Lung (tissue), 12 donors: ENCODE measurements around the gene PTX4. TPM values are rescaled to one million over a fixed set of nuclear protein-coding genes. Genes with fewer than 3 reads are reported as not detected.

ENCODE experiments used
- ATAC-seq: fragments of 200-7000 bp; cut with Tn5 transposase; one replicate; pipeline ENCODE4 v1.9.1; 2020; ENCODE audit warnings: moderate number of reproducible peaks; ENCODE audit not compliant: insufficient read depth, low FRiP score
- DNase-seq, 3 donors: peaks; one replicate each; pipeline ENCODE4 v3.0.0-alpha.2; 2013 to 2017
- H3K27ac ChIP-seq, 2 donors: one replicate each; pipeline ENCODE4 v1.5.1; 2013; ENCODE audit warnings: mild to moderate bottlenecking in 2 of 2, moderate library complexity in 2 of 2, control low read depth in 1 of 2, inconsistent platforms in 1 of 2, low read depth in 1 of 2, low read length in 1 of 2
- H3K27me3 ChIP-seq, 3 donors: one replicate each; pipeline ENCODE4 v1.5.1; 2013; ENCODE audit warnings: low read length in 2 of 3; ENCODE audit not compliant: control insufficient read depth in 3 of 3, insufficient read depth in 3 of 3
- H3K36me3 ChIP-seq, 4 donors: one replicate each; pipeline ENCODE4 v1.5.1; 2013; ENCODE audit warnings: low read length in 4 of 4, mild to moderate bottlenecking in 1 of 4, moderate library complexity in 1 of 4; ENCODE audit not compliant: control insufficient read depth in 4 of 4, insufficient read depth in 4 of 4
- H3K4me1 ChIP-seq, 5 donors: one replicate each; pipeline ENCODE4 v1.5.1; 2013; ENCODE audit warnings: low read length in 5 of 5, mild to moderate bottlenecking in 2 of 5, moderate library complexity in 1 of 5; ENCODE audit not compliant: control insufficient read depth in 5 of 5, insufficient read depth in 5 of 5
- H3K4me3 ChIP-seq: one replicate; pipeline ENCODE4 v1.5.1; 2013; ENCODE audit warnings: mild to moderate bottlenecking, control low read depth, moderate library complexity
- H3K9ac ChIP-seq, 2 donors: one replicate each; pipeline ENCODE4 v1.5.1; 2013; ENCODE audit warnings: low read length in 2 of 2, control low read depth in 1 of 2; ENCODE audit not compliant: insufficient read depth in 1 of 2
- H3K9me3 ChIP-seq, 4 donors: one replicate each; pipeline ENCODE4 v1.5.1; 2013; ENCODE audit warnings: low read length in 3 of 4, mild to moderate bottlenecking in 1 of 4, moderate library complexity in 1 of 4; ENCODE audit not compliant: control insufficient read depth in 4 of 4, insufficient read depth in 3 of 4
- WGBS, 2 donors: extraction: QIAGEN DNeasy Blood & Tissue Kit; methylation state at CpG; one replicate each; pipeline ENCODE4 v1.1.7; 2013; 5-methylcytosine and 5-hydroxymethylcytosine counted together
- polyA plus RNA-seq, 2 donors: library from polyadenylated mRNA; stranded (reverse); fragments of 200-250 nt; gene quantifications; one replicate each; pipeline ENCODE4 v1.2.1, GENCODE V29; 2013
- total RNA-seq, 2 donors: library from RNA; depleted of rRNA in 1 of 2; stranded (reverse); fragments of >200 nt in 1 of 2; gene quantifications; one replicate each; pipeline ENCODE4 v1.2.1, GENCODE V29; 2014 to 2021
- TF ChIP-seq, protein P1 (sequence below): IDR thresholded peaks from 2 replicates; pipeline ENCODE4 v1.5.1; 2012; ENCODE audit warnings: mild to moderate bottlenecking; ENCODE audit errors: control extremely low read depth, extremely low read depth
- donor health status: control.
- donor health status: control.
- donor health status: Bipolar disorder and iron deficiency.
- donor health status: healthy.
- donor health status: DM: yes; HTN: yes; CAD: no.

Gene PTX4
- total and polyA plus RNA-seq, 4 donors: 0.02 to 0.31 (median 0.25) TPM; not detected in 1

DNA sequence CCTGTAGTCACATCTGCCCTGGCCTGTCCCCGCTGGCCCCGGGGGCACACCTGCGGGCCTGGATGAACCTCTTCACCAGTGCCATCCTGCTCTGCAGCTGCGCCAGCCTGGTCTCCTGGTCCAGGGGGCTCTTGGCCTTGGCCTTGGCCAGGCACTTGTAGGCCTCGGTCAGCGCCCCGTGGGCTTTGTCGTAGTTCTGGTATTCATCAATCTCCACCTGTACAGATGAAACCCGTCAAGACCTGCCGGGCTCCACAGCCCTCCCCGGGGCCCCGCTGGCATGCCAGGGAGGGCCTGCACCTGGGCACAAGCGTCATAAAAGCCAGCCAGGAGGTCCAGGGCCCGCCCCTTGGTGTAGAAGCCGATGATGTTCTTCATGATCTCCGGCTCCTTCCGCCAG is 31.1 kb upstream of the PTX4 start:
- Histone ChIP-seq H3K9me3 (no peaks in the 10 kb centered on the region), H3K36me3 (peaks cover 0 to 32% (median 6%) of the 10 kb centered on the region in 4 donors), H3K4me1 (no peaks in the 10 kb centered on the region), H3K27me3 (no peaks in the 10 kb centered on the region), H3K27ac (no peak overlapping the region), H3K4me3 (no peak overlapping the region), H3K9ac (no peak overlapping the region)
- TF ChIP-seq, protein P1, sequence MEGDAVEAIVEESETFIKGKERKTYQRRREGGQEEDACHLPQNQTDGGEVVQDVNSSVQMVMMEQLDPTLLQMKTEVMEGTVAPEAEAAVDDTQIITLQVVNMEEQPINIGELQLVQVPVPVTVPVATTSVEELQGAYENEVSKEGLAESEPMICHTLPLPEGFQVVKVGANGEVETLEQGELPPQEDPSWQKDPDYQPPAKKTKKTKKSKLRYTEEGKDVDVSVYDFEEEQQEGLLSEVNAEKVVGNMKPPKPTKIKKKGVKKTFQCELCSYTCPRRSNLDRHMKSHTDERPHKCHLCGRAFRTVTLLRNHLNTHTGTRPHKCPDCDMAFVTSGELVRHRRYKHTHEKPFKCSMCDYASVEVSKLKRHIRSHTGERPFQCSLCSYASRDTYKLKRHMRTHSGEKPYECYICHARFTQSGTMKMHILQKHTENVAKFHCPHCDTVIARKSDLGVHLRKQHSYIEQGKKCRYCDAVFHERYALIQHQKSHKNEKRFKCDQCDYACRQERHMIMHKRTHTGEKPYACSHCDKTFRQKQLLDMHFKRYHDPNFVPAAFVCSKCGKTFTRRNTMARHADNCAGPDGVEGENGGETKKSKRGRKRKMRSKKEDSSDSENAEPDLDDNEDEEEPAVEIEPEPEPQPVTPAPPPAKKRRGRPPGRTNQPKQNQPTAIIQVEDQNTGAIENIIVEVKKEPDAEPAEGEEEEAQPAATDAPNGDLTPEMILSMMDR: no peak
- ATAC-seq (no peak), DNase-seq (no peak)
- 96 to 97% methylated on average over 17 of the region's 17 CpGs for WGBS, 2 donors

DNA sequence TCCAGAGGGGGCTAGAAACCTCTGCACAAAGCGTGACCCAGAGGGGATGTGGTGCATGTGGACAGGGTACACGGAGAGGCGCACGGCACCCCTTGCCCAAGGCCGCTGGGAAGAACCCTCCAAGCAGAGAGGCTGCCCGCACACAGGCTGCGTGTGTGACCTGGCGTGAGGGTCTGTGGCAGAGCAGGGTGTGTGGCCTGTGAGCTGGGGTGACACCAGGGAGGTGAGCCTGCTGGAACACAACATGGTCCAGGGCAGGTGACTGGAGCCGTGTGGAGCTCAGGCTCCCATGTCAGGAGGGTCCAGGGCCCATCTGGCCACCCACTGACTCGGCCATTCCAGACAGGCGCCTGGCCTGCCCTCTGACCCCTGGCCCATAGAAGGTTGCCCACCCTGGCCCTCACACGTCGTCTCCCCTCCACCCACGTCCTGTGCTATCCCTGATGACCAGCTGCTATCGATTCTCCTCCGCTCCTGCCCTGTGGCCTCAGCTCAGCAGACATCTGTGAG is 29.9 kb upstream of the PTX4 start:
- Histone ChIP-seq H3K4me1 (no peaks in the 10 kb centered on the region), H3K9ac (no peak overlapping the region), H3K36me3 (peaks cover 0 to 25% (median 8%) of the 10 kb centered on the region in 4 donors), H3K27me3 (no peaks in the 10 kb centered on the region), H3K27ac (no peak overlapping the region), H3K9me3 (peaks cover 0 to 4% (median under 1%) of the 10 kb centered on the region in 4 donors), H3K4me3 (no peak overlapping the region)
- TF ChIP-seq, protein P1: no peak
- ATAC-seq (no peak), DNase-seq (no peak)
- WGBS, 2 donors: 93 to 94% methylated on average over 16 of the region's 16 CpGs

DNA sequence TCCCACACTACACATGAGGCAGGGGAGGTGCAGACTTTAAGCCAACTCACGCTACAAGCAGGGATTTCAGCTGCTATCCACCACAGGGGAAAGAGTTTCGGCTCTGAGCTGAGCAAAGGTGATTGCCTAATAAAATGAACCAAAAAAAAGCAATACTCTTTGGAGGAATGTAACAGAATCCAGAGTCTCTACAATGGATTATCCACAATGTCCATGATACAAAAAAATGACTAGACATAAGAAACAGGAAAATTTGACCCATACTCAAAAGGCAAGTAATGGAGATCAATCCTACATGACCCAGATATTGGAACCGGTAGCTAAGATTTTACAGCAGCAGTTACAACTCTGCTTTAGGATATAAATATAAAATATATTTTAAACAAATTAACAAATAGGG is 25.8 kb upstream of the PTX4 start:
- TF ChIP-seq, protein P1: no peak
- Histone ChIP-seq H3K4me1 (peaks cover 0 to 18% (median 0%) of the 10 kb centered on the region in 5 donors), H3K9me3 (peaks cover 0 to 4% (median under 1%) of the 10 kb centered on the region in 4 donors), H3K4me3 (no peak overlapping the region), H3K9ac (no peak overlapping the region), H3K27me3 (no peaks in the 10 kb centered on the region), H3K36me3 (peaks cover 0 to 25% (median 14%) of the 10 kb centered on the region in 4 donors), H3K27ac (no peak overlapping the region)
- ATAC-seq: no peak
- no peak for DNase-seq
- 95 to 97% methylated on average over 3 of the region's 3 CpGs for WGBS, 2 donors

GRCh38 chr16:1512774-1513173 is 24.0 kb upstream of the PTX4 start:
- Histone ChIP-seq H3K9me3 (peaks cover 0 to 4% (median under 1%) of the 10 kb centered on the region in 4 donors), H3K4me1 (peaks cover 0 to 21% (median 0%) of the 10 kb centered on the region in 5 donors), H3K36me3 (peaks cover 0 to 25% (median 10%) of the 10 kb centered on the region in 4 donors), H3K4me3 (no peak overlapping the region), H3K9ac (no peak overlapping the region), H3K27ac (peak overlapping the region in 1 of 2 donors; percentile 52), H3K27me3 (no peaks in the 10 kb centered on the region)
- DNase-seq (no peak), ATAC-seq (no peak)
- TF ChIP-seq, protein P1: no peak
- 68 to 88% methylated on average over 15 of the region's 15 CpGs for WGBS, 2 donors
